SK-N-SH treated with all-trans-retinoic acid at 6 μM for 48 hours (cell line): ENCODE measurements around the gene KRTAP5-6.

Experiments used
- ATAC-seq: fragments of 200-7000 bp; cut with Tn5 transposase; 3 replicates; pipeline ENCODE4 v1.9.1; 2020; ENCODE audit warnings: mild to moderate bottlenecking, moderate library complexity
- ARNTL ChIP-seq: fragments of 450-650 bp; formaldehyde crosslinking; IDR thresholded peaks from 2 replicates; pipeline ENCODE4 v1.5.0; 2020; ENCODE audit warnings: low read depth, mild to moderate bottlenecking, moderate library complexity, borderline replicate concordance
- BACH2 ChIP-seq: fragments of 250-450 bp; sonication (Bioruptor Pico); IDR thresholded peaks from 2 replicates; pipeline ENCODE4 v1.9.0; 2021; ENCODE audit warnings: mild to moderate bottlenecking, borderline replicate concordance
- CSDC2 ChIP-seq: fragments of 250-450 bp; sonication (Bioruptor Pico); IDR thresholded peaks from 2 replicates; pipeline ENCODE4 v1.5.0; 2020; ENCODE audit warnings: mild to moderate bottlenecking, moderate library complexity
- ESRRG ChIP-seq: fragments of 250-450 bp; sonication (Bioruptor Pico); IDR thresholded peaks from 2 replicates; pipeline ENCODE4 v1.6.1; 2021; ENCODE audit warnings: mild to moderate bottlenecking
- GLIS3 ChIP-seq: fragments of 250-450 bp; sonication (Bioruptor Pico); IDR thresholded peaks from 2 replicates; pipeline ENCODE4 v1.5.0; 2020; ENCODE audit warnings: mild to moderate bottlenecking, moderate library complexity
- ISL1 ChIP-seq: fragments of 250-450 bp; sonication (Bioruptor Pico); IDR thresholded peaks from 2 replicates; pipeline ENCODE4 v2.1.2; 2022; ENCODE audit warnings: mild to moderate bottlenecking, moderate library complexity
- OSR1 ChIP-seq: fragments of 250-450 bp; sonication (Bioruptor Pico); IDR thresholded peaks from 2 replicates; pipeline ENCODE4 v1.8.0; 2022; ENCODE audit warnings: moderate library complexity, mild to moderate bottlenecking, inconsistent platforms
- PPARA ChIP-seq: fragments of 250-450 bp; sonication (Bioruptor Pico); IDR thresholded peaks from 2 replicates; pipeline ENCODE4 v1.5.0; 2020; ENCODE audit warnings: mild to moderate bottlenecking, borderline replicate concordance
- RARB ChIP-seq: fragments of 250-450 bp; sonication (Bioruptor Pico); IDR thresholded peaks from 2 replicates; pipeline ENCODE4 v1.8.0; 2021; ENCODE audit warnings: mild to moderate bottlenecking, moderate library complexity
- SNAI2 ChIP-seq: fragments of 250-450 bp; sonication (Bioruptor Pico); IDR thresholded peaks from 2 replicates; pipeline ENCODE4 v1.5.0; 2020; ENCODE audit warnings: mild to moderate bottlenecking, moderate library complexity
- TCF4 ChIP-seq: fragments of 250-450 bp; sonication (Bioruptor Pico); IDR thresholded peaks from 2 replicates; pipeline ENCODE4 v1.8.0; 2021; ENCODE audit warnings: mild to moderate bottlenecking, moderate library complexity, borderline replicate concordance
- ZC3H10 ChIP-seq: fragments of 250-450 bp; sonication (Bioruptor Pico); IDR thresholded peaks from 2 replicates; pipeline ENCODE4 v1.5.1; 2021; ENCODE audit warnings: mild to moderate bottlenecking, moderate library complexity
- ZFP30 ChIP-seq: fragments of 450-650 bp; formaldehyde crosslinking; IDR thresholded peaks from 2 replicates; pipeline ENCODE4 v1.5.0; 2022; ENCODE audit warnings: mild to moderate bottlenecking, moderate library complexity
- ZNF565 ChIP-seq: fragments of 450-650 bp; formaldehyde crosslinking; conservative IDR thresholded peaks from 2 replicates; pipeline ENCODE4 v1.5.0; 2020; ENCODE audit warnings: low read depth, mild to moderate bottlenecking, moderate library complexity
- ZNF8 ChIP-seq: fragments of 450-650 bp; formaldehyde crosslinking; IDR thresholded peaks from 2 replicates; pipeline ENCODE4 v1.5.0; 2020; ENCODE audit warnings: mild to moderate bottlenecking, moderate library complexity
- TF ChIP-seq, protein P1 (sequence below): fragments of 250-450 bp; sonication (Bioruptor Pico); IDR thresholded peaks from 2 replicates; pipeline ENCODE4 v1.5.1; 2020; ENCODE audit warnings: low read depth, mild to moderate bottlenecking, moderate library complexity
- TF ChIP-seq, protein P2 (sequence below): fragments of 250-450 bp; sonication (Bioruptor Pico); IDR thresholded peaks from 2 replicates; pipeline ENCODE4 v1.5.1; 2021; ENCODE audit warnings: mild to moderate bottlenecking, moderate library complexity
- TF ChIP-seq, protein P3 (sequence below): fragments of 250-450 bp; sonication (Bioruptor Pico); IDR thresholded peaks from 2 replicates; pipeline ENCODE4 v1.8.0; 2020; ENCODE audit warnings: mild to moderate bottlenecking, moderate library complexity, borderline replicate concordance
- TF ChIP-seq, protein P4 (sequence below): fragments of 250-450 bp; sonication (Bioruptor Pico); IDR thresholded peaks from 2 replicates; pipeline ENCODE4 v1.5.0; 2020; ENCODE audit warnings: mild to moderate bottlenecking, moderate library complexity
- TF ChIP-seq, protein P5 (sequence below): fragments of 250-450 bp; sonication (Bioruptor Pico); IDR thresholded peaks from 2 replicates; pipeline ENCODE4 v1.8.0; 2021; ENCODE audit warnings: low read depth, mild to moderate bottlenecking, moderate library complexity, borderline replicate concordance

The KRTAP5-6 gene

DNA sequence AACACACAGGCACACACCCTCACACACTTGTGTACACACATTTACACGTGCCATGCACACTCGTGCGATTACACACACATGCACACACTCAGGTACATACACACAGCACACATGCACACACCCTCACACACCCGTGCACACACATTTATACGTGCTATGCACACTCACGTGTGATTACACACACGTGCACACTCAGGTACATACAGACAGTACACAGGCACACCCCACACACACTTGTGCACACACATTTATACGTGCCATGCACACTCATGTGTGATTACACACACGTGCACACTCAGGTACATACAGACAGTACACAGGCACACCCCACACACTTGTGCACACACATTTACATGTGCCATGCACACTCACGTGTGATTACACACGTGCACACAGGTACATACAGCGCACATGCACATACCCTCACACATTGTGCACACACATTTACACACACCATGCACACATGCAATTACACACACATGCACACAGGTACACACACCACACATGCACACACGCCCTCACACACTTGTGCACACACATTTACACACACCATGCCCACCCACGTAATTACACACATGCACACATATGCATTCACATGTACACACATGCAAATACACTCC lies 48.8 kb downstream of the KRTAP5-6 start:
- no peak for ATAC-seq
- no peak for TF ChIP-seq BACH2 (CRISPR knock-in tag)
- TF ChIP-seq, protein P1, sequence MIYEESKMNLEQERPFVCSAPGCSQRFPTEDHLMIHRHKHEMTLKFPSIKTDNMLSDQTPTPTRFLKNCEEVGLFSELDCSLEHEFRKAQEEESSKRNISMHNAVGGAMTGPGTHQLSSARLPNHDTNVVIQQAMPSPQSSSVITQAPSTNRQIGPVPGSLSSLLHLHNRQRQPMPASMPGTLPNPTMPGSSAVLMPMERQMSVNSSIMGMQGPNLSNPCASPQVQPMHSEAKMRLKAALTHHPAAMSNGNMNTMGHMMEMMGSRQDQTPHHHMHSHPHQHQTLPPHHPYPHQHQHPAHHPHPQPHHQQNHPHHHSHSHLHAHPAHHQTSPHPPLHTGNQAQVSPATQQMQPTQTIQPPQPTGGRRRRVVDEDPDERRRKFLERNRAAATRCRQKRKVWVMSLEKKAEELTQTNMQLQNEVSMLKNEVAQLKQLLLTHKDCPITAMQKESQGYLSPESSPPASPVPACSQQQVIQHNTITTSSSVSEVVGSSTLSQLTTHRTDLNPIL (CRISPR knock-in tag) = no peak
- TF ChIP-seq, protein P2, sequence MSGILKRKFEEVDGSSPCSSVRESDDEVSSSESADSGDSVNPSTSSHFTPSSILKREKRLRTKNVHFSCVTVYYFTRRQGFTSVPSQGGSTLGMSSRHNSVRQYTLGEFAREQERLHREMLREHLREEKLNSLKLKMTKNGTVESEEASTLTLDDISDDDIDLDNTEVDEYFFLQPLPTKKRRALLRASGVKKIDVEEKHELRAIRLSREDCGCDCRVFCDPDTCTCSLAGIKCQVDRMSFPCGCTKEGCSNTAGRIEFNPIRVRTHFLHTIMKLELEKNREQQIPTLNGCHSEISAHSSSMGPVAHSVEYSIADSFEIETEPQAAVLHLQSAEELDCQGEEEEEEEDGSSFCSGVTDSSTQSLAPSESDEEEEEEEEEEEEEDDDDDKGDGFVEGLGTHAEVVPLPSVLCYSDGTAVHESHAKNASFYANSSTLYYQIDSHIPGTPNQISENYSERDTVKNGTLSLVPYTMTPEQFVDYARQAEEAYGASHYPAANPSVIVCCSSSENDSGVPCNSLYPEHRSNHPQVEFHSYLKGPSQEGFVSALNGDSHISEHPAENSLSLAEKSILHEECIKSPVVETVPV (CRISPR knock-in tag) = no peak
- TF ChIP-seq, protein P3, sequence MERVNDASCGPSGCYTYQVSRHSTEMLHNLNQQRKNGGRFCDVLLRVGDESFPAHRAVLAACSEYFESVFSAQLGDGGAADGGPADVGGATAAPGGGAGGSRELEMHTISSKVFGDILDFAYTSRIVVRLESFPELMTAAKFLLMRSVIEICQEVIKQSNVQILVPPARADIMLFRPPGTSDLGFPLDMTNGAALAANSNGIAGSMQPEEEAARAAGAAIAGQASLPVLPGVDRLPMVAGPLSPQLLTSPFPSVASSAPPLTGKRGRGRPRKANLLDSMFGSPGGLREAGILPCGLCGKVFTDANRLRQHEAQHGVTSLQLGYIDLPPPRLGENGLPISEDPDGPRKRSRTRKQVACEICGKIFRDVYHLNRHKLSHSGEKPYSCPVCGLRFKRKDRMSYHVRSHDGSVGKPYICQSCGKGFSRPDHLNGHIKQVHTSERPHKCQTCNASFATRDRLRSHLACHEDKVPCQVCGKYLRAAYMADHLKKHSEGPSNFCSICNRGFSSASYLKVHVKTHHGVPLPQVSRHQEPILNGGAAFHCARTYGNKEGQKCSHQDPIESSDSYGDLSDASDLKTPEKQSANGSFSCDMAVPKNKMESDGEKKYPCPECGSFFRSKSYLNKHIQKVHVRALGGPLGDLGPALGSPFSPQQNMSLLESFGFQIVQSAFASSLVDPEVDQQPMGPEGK (CRISPR knock-in tag) = no peak
- TF ChIP-seq SNAI2 = no peak
- no peak for TF ChIP-seq ZNF565 (CRISPR knock-in tag)
- no peak for TF ChIP-seq PPARA (CRISPR knock-in tag)
- TF ChIP-seq ARNTL (CRISPR knock-in tag) = no peak
- TF ChIP-seq TCF4 (CRISPR knock-in tag) = no peak
- no peak for TF ChIP-seq RARB (CRISPR knock-in tag)
- no peak for TF ChIP-seq ZNF8 (CRISPR knock-in tag)
- no peak for TF ChIP-seq GLIS3 (CRISPR knock-in tag)
- TF ChIP-seq, protein P4, sequence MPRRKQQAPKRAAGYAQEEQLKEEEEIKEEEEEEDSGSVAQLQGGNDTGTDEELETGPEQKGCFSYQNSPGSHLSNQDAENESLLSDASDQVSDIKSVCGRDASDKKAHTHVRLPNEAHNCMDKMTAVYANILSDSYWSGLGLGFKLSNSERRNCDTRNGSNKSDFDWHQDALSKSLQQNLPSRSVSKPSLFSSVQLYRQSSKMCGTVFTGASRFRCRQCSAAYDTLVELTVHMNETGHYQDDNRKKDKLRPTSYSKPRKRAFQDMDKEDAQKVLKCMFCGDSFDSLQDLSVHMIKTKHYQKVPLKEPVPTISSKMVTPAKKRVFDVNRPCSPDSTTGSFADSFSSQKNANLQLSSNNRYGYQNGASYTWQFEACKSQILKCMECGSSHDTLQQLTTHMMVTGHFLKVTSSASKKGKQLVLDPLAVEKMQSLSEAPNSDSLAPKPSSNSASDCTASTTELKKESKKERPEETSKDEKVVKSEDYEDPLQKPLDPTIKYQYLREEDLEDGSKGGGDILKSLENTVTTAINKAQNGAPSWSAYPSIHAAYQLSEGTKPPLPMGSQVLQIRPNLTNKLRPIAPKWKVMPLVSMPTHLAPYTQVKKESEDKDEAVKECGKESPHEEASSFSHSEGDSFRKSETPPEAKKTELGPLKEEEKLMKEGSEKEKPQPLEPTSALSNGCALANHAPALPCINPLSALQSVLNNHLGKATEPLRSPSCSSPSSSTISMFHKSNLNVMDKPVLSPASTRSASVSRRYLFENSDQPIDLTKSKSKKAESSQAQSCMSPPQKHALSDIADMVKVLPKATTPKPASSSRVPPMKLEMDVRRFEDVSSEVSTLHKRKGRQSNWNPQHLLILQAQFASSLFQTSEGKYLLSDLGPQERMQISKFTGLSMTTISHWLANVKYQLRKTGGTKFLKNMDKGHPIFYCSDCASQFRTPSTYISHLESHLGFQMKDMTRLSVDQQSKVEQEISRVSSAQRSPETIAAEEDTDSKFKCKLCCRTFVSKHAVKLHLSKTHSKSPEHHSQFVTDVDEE = no peak
- no peak for TF ChIP-seq ZC3H10 (CRISPR knock-in tag)
- no peak for TF ChIP-seq ZFP30
- no peak for TF ChIP-seq OSR1

DNA sequence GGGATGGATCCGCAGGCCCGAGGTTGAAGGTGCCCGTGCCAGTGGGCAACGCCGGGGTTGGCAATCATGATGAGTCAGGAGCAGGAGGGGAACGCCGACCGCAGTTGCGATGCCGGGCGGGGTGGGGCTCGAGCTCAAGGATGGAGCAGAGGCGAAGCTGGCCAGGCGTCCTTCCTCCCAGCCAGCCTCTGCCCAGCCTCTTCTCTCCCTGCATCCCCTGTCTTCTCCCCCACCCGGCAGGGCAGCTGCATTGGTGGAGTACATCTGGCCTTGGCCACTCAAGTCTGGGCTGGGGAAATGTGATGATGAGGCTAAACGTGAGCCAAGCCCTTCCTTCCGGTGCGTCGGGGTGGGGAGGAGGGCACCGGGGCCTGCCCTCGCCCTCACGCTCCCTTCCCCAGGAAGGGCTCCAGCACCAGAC lies 49.5 kb downstream of the KRTAP5-6 start:
- no peak for ATAC-seq
- TF ChIP-seq ESRRG (CRISPR knock-in tag) (no peak), PPARA (CRISPR knock-in tag) (no peak), ARNTL (CRISPR knock-in tag) (no peak), ISL1 (no peak), ZNF8 (CRISPR knock-in tag) (no peak), OSR1 (no peak), CSDC2 (no peak), ZFP30 (no peak), ZC3H10 (CRISPR knock-in tag) (no peak), RARB (CRISPR knock-in tag) (no peak)
- TF ChIP-seq, protein P1 (CRISPR knock-in tag) = no peak
- TF ChIP-seq, protein P4 = no peak
- TF ChIP-seq, protein P3 (CRISPR knock-in tag) = no peak
- TF ChIP-seq, protein P5, sequence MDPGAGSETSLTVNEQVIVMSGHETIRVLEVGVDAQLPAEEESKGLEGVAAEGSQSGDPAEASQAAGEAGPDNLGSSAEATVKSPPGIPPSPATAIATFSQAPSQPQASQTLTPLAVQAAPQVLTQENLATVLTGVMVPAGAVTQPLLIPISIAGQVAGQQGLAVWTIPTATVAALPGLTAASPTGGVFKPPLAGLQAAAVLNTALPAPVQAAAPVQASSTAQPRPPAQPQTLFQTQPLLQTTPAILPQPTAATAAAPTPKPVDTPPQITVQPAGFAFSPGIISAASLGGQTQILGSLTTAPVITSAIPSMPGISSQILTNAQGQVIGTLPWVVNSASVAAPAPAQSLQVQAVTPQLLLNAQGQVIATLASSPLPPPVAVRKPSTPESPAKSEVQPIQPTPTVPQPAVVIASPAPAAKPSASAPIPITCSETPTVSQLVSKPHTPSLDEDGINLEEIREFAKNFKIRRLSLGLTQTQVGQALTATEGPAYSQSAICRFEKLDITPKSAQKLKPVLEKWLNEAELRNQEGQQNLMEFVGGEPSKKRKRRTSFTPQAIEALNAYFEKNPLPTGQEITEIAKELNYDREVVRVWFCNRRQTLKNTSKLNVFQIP (CRISPR knock-in tag) = no peak
